Subcutaneous abdominal adipose tissue (tissue), 5 donors: ENCODE measurements around the gene MRPS14.
A peak's percentile ranks its signal among the peaks of the same experiment; 100 is the strongest.
"Not testable (repeated sequence)": the region's sequence is repeated elsewhere in the genome, so short reads cannot be mapped to it uniquely, and the experiment has no call there.

Source experiments
- H3K27ac ChIP-seq: one replicate; pipeline ENCODE4 v1.7.0; 2013; ENCODE audit warnings: low read depth, mild to moderate bottlenecking, inconsistent platforms, low read length, moderate library complexity
- H3K27me3 ChIP-seq, 5 donors: one replicate each; pipeline ENCODE4 v1.7.0; 2013; ENCODE audit warnings: low read length in 5 of 5, inconsistent platforms in 1 of 5; ENCODE audit not compliant: control insufficient read depth in 5 of 5, insufficient read depth in 4 of 5
- H3K36me3 ChIP-seq, 5 donors: one replicate each; pipeline ENCODE4 v1.7.0; 2013; ENCODE audit warnings: low read length in 5 of 5; ENCODE audit not compliant: control insufficient read depth in 5 of 5, insufficient read depth in 5 of 5
- H3K4me1 ChIP-seq, 5 donors: one replicate each; pipeline ENCODE4 v1.7.0; 2013; ENCODE audit warnings: low read length in 5 of 5, mild to moderate bottlenecking in 3 of 5, moderate library complexity in 1 of 5; ENCODE audit not compliant: control insufficient read depth in 5 of 5, insufficient read depth in 5 of 5
- H3K4me3 ChIP-seq, 5 donors: one replicate each; pipeline ENCODE4 v1.7.0; 2013; ENCODE audit warnings: low read length in 5 of 5, low read depth in 1 of 5
- H3K9ac ChIP-seq, 5 donors: one replicate each; pipeline ENCODE4 v1.7.0; 2013; ENCODE audit warnings: low read length in 5 of 5, mild to moderate bottlenecking in 4 of 5, moderate library complexity in 3 of 5
- H3K9me3 ChIP-seq, 5 donors: one replicate each; pipeline ENCODE4 v1.7.0; 2013; ENCODE audit warnings: low read length in 5 of 5; ENCODE audit not compliant: control insufficient read depth in 5 of 5
- donor health status: healthy.
- donor health status: healthy.
- donor health status: healthy.
- donor health status: healthy.
- donor health status: healthy.

MRPS14 gene

DNA sequence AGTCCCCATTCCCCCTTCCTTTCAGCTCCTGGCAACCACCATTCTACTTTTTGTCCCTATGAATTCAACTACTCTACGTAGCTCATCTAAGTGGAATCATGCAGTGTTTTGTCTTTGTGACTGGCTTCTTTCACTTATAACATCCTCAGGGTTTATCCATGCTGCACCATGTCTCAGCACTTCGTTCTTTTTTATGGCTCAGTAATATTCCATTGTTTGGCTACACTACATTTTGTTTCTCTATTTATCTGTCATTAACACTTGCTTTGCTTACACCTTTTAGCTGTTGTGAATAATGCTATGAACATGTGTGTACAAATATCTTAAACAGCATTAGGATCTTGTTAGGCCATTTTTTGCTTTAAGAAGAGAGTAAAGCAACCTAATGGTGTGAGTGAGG, 1.5 kb upstream of the MRPS14 start:
- peaks cover 2 to 24% (median 16%) of the 10 kb centered on the region in 5 donors for H3K4me1 ChIP-seq
- H3K27me3 ChIP-seq, result no peaks in the 10 kb centered on the region
- no peaks in the 10 kb centered on the region for H3K9me3 ChIP-seq
- H3K9ac ChIP-seq, result no peak overlapping the region
- H3K4me3 ChIP-seq, result no peak overlapping the region
- no peaks in the 10 kb centered on the region for H3K36me3 ChIP-seq
- H3K27ac ChIP-seq, result no peak overlapping the region

DNA sequence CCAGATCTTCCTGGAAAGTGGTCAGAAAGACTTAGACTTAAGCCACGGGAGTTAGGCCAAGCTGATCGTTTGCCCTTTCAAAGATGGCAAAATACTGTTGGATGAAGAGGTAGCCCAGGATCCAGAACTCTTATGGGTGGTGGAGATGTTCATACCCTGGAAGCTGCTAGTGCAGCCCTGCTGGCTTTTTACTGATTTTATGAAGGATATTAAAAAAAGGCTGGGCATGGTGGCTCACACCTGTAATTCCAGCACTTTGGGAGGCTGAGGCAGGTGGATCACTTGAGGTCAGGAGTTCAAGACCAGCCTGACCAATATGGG, 657 bp upstream of the MRPS14 start:
- peak overlapping the region; percentile 73 to 92 (median 77) for H3K4me3 ChIP-seq
- not testable (repeated sequence) for H3K36me3 ChIP-seq, H3K9me3 ChIP-seq, H3K27me3 ChIP-seq
- peaks cover 0 to 21% (median 12%) of the 10 kb centered on the region in 5 donors for H3K4me1 ChIP-seq
- peak overlapping the region; percentile 74 for H3K27ac ChIP-seq
- peak overlapping the region in 3 of 5 donors; percentile 81 to 99 (median 96) for H3K9ac ChIP-seq

DNA sequence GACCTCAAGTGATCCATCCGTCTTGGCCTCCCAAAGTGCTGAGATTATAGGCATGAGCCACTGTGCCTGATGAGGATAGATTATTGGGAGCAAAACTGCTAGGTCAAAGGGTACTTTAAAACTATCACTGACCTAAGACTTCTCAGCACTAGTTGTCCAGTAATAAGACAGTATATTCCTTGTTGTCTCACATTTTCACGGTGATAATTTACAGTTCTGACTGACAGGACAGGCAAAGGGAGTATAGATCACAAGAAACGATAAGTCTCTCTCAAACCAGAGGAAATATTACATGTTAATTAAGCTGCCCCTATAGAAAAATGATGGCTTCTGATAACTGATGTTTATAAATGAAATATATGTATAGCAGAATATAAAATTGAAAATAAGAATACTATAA, 3.7 kb downstream of the MRPS14 start:
- H3K36me3 ChIP-seq, result peaks cover 19 to 40% (median 35%) of the 10 kb centered on the region in 5 donors

DNA sequence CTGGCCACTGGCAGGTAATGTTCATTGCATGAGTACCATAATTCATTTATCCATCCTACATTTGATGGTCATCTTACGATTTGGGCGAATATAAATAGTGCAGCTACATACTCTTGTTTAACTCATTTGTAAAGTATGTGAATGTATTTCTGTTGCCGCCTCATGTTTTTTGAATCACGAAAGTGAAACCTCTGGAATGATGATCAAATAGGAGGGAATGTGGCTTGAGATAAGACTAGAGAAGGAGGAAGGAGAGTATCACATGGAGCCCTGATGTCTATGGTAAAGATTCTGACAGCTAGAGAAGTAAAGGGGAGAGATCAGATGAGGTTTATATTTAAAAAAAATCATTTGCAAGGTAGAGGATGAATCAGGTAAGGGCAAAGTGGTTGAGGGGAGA, 8.0 kb downstream of the MRPS14 start:
- H3K36me3 ChIP-seq, result peaks cover 52 to 83% (median 66%) of the 10 kb centered on the region in 5 donors
- no peak overlapping the region for H3K27ac ChIP-seq
- peaks cover 0 to 17% (median 0%) of the 10 kb centered on the region in 5 donors for H3K4me1 ChIP-seq

More for the DNA sequence above, 3.7 kb downstream of the MRPS14 start:
- no peak overlapping the region for H3K9ac ChIP-seq
- H3K27ac ChIP-seq, result no peak overlapping the region
- no peak overlapping the region for H3K4me3 ChIP-seq
- no peaks in the 10 kb centered on the region for H3K27me3 ChIP-seq
- H3K4me1 ChIP-seq, result peaks cover 0 to 31% (median 12%) of the 10 kb centered on the region in 5 donors
- H3K9me3 ChIP-seq, result no peaks in the 10 kb centered on the region

DNA sequence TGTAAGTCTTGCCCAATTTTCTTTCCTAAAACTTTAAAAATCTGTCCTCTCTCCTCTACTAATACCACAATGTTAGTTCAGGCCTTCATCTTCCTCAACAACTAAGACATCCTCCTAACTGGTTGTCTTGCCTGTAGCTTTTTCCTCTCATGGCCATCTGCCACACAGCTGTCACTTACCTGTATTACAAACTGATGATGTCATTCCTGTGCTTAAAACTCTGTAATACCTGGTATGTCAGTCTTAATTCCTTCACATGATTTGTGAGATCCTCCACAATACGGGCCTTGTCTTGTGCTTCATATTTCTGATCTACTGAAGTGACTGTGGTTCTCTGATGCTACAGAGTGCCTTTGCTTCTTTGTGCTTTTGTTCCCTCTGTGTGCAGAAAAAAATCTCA, 9.8 kb downstream of the MRPS14 start:
- no peaks in the 10 kb centered on the region for H3K9me3 ChIP-seq
- H3K9ac ChIP-seq, result no peak overlapping the region
- no peak overlapping the region for H3K4me3 ChIP-seq
- no peak overlapping the region for H3K27ac ChIP-seq
- H3K4me1 ChIP-seq, result peaks cover 0 to 17% (median 0%) of the 10 kb centered on the region in 5 donors
- no peaks in the 10 kb centered on the region for H3K27me3 ChIP-seq
- peaks cover 63 to 95% (median 78%) of the 10 kb centered on the region in 5 donors for H3K36me3 ChIP-seq

More for the DNA sequence above, 8.0 kb downstream of the MRPS14 start:
- H3K9ac ChIP-seq, result no peak overlapping the region
- no peaks in the 10 kb centered on the region for H3K27me3 ChIP-seq
- no peak overlapping the region for H3K4me3 ChIP-seq
- no peaks in the 10 kb centered on the region for H3K9me3 ChIP-seq

DNA sequence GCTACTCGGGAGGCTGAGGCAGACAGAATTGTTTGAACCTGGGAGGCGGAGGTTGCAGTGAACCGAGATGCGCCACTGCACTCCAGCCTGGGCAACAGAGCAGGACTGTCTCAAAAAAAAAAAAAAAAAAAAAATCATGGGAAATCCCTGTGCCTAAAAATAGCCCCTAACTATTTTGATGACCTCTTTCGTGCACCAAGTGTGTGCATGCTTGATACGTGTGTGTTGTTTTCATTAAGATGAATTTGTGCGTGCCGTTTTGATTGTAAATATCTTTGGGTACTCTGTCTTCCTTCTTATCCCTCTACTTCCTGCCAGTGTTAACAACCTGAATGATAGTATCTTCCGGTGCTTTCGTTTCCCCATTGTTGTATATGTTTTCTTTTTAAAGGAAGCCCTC, 13.7 kb downstream of the MRPS14 start:
- H3K4me3 ChIP-seq, result no peak overlapping the region
- no peak overlapping the region for H3K27ac ChIP-seq
- H3K27me3 ChIP-seq, result no peaks in the 10 kb centered on the region
- no peaks in the 10 kb centered on the region for H3K9me3 ChIP-seq
- peaks cover 0 to 7% (median 0%) of the 10 kb centered on the region in 5 donors for H3K4me1 ChIP-seq
- no peak overlapping the region for H3K9ac ChIP-seq
- H3K36me3 ChIP-seq, result peaks cover 61 to 84% (median 74%) of the 10 kb centered on the region in 5 donors

DNA sequence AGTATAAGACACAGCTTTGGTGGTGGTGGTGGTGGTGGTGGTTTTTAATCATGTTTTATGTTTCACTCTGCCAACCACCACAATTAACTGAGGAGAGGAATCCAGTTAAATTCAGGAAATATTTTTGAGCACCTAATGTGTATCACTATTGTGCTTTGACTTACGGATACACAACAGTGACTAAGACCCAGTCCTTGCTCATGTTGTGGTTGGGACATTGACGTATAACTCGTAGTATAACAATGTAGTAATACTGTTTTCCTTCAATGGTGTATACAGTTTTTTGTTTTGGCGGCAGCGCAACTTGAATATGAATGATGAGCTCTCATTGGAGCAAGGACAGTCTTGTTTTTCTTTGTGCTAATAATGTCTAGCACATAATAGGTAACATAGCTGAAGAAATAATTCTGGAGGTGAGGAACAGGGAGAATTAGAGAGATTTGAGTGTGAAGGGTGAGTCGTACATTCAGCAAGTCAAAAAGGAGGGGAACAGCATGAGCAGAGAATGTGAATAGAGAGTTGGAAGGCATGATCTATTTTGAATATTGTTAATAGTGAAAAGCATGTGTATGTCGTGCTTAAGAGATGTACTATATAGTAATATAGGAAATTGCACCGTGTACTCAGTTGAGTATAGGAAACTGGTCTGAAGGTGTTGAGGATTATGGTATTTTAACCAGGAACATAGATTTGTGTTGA, 18.0 kb downstream of the MRPS14 start:
- H3K36me3 ChIP-seq, result peaks cover 28 to 42% (median 40%) of the 10 kb centered on the region in 5 donors
- no peak overlapping the region for H3K4me3 ChIP-seq
- no peak overlapping the region for H3K27ac ChIP-seq
- H3K4me1 ChIP-seq, result peaks cover 0 to 31% (median 28%) of the 10 kb centered on the region in 5 donors
- no peaks in the 10 kb centered on the region for H3K9me3 ChIP-seq
- no peak overlapping the region for H3K9ac ChIP-seq
- no peaks in the 10 kb centered on the region for H3K27me3 ChIP-seq

DNA sequence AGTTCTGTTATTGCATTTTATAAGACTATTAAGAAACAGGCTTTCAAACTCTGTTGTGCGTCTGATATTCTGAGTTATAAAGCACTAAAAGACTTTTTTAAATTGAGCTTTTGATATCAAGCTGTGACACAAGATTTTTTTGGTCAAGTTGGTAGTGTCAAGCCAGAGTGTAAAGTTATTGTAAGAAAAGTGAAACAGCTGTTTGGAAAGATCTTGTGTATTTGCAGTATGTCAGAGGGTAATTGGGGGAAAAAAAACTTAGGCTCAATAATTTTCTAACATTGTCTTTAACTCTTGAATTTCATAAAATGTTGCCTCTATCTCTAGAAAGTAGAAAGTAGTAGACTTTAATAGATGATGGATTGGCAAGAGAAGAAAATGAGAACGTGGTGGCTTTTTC, 19.7 kb downstream of the MRPS14 start:
- H3K9ac ChIP-seq, result peak overlapping the region in 2 of 5 donors; percentile 32 to 48
- no peaks in the 10 kb centered on the region for H3K27me3 ChIP-seq
- no peaks in the 10 kb centered on the region for H3K9me3 ChIP-seq
- peak overlapping the region; percentile 59 for H3K27ac ChIP-seq
- H3K36me3 ChIP-seq, result peaks cover 17 to 30% (median 27%) of the 10 kb centered on the region in 5 donors
- no peak overlapping the region for H3K4me3 ChIP-seq
- peaks cover 0 to 39% (median 35%) of the 10 kb centered on the region in 5 donors for H3K4me1 ChIP-seq

DNA sequence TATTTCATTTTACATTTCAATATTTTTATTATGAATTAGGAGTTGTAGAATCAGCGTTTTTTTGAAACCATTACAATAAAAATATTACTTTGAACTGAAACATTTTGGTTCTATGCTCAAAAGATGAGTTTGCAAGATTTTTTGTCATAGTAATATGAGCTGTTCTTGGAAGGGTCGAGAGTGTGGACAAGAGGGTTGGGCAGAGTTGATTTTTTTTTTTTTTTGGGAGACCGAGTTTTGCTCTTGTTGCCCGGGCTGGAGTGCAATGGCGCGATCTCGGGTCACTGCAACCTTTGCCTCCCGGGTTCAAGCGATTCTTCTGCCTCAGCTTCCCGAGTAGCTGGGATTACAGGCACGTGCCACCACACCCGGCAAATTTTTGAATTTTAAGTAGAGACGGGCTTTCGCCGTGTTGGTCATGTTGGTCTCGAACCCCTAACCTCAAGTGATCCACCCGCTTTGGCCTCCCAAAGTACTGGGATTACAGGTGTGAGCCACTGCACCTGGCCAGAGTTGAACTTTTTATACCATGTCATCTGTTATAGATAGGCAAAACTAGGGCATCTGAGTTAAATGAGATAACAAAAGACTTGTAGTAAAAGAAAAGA, 20.2 kb downstream of the MRPS14 start:
- no peaks in the 10 kb centered on the region for H3K27me3 ChIP-seq
- peak overlapping the region in 2 of 5 donors; percentile 32 to 48 for H3K9ac ChIP-seq
- H3K4me3 ChIP-seq, result peak overlapping the region in 1 of 5 donors; percentile 23
- peaks cover 0 to 43% (median 36%) of the 10 kb centered on the region in 5 donors for H3K4me1 ChIP-seq
- peaks cover 13 to 28% (median 24%) of the 10 kb centered on the region in 5 donors for H3K36me3 ChIP-seq
- peak overlapping the region; percentile 26 for H3K27ac ChIP-seq
- no peaks in the 10 kb centered on the region for H3K9me3 ChIP-seq

DNA sequence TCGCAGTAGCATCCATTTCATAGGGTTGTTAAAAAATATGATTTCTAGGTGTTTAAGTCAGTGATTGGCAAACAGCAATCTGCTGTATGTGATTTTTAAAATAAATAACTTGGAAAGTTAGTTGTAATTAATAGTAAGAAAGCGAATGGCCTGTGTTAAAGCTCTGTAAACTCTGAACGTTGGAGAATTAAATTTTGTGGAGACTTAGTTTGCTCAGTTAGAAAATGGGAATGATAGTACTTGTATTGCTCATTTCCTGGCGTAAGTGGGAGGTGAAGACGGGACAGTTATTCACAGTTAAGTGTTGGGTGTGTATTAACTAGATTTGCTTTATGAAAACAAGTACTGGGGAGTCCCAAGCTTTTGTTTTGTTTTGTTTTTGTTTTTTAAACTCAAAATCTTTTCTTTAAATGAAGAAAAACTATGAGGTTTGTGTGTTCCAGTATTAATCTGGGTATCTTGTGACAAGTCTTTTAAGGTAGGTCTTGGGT, 22.5 kb downstream of the MRPS14 start:
- Histone ChIP-seq H3K27me3 (no peaks in the 10 kb centered on the region), H3K4me1 (peaks cover 0 to 44% (median 36%) of the 10 kb centered on the region in 5 donors), H3K9me3 (no peaks in the 10 kb centered on the region), H3K27ac (peak overlapping the region; percentile 99), H3K4me3 (peak overlapping the region; percentile 89 to 95 (median 94)), H3K9ac (peak overlapping the region; percentile 85 to 95 (median 93)), H3K36me3 (peaks cover 0 to 9% (median 2%) of the 10 kb centered on the region in 5 donors)
